Measurements from ENCODE around the gene CA6. TPM values are rescaled to one million over a fixed set of nuclear protein-coding genes. Genes with fewer than 3 reads are reported as not detected.

The CA6 gene
- total RNA-seq, 3 donors from 2014 or later (not counting 1 experiment from before 2014, with no cell fraction given): not detected

DNA sequence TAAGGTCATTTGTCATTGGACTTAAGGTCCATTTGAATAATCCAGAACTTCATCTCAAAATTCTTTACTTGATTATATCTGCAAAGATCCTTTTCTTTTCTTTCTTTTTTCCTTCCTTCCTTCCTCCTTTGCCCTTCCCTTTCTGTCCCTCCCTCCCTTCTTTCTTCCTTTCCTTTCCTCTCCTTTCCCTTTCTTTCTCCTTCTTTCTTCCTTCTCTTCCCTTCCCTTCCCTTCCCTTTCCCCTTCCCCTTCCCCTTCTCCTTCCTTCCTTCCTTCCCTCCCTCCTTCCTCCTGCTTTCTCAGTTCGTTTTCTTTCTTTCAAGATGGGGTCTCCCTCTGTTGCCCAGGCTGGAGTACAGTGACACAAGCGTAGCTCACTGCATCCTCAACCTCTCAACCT lies 35.5 kb downstream of the CA6 start:
- Histone ChIP-seq H3K9me3 (ENCODE audit: control insufficient read depth, insufficient read depth, low read length) (no peaks in the 10 kb centered on the region), H3K36me3 (ENCODE audit: control insufficient read depth, insufficient read depth, low read length) (no peaks in the 10 kb centered on the region), H3K27me3 (ENCODE audit: control insufficient read depth, insufficient read depth, low read length) (no peaks in the 10 kb centered on the region), H3K4me3 (ENCODE audit: low read length) (no peak overlapping the region), H3K27ac (ENCODE audit: low read length) (no peak overlapping the region), H3K4me1 (ENCODE audit: control insufficient read depth, insufficient read depth, low read length) (no peaks in the 10 kb centered on the region)
- DNase-seq (no peak), ATAC-seq (no peak)
- H3K36me3 Mint-ChIP-seq: no peaks in the 10 kb centered on the region
- TF ChIP-seq, protein P1, sequence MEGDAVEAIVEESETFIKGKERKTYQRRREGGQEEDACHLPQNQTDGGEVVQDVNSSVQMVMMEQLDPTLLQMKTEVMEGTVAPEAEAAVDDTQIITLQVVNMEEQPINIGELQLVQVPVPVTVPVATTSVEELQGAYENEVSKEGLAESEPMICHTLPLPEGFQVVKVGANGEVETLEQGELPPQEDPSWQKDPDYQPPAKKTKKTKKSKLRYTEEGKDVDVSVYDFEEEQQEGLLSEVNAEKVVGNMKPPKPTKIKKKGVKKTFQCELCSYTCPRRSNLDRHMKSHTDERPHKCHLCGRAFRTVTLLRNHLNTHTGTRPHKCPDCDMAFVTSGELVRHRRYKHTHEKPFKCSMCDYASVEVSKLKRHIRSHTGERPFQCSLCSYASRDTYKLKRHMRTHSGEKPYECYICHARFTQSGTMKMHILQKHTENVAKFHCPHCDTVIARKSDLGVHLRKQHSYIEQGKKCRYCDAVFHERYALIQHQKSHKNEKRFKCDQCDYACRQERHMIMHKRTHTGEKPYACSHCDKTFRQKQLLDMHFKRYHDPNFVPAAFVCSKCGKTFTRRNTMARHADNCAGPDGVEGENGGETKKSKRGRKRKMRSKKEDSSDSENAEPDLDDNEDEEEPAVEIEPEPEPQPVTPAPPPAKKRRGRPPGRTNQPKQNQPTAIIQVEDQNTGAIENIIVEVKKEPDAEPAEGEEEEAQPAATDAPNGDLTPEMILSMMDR (IDR thresholded peaks at IDR 0.05): no peak
- WGBS (ENCODE audit: insufficient coverage): 86% methylated on average over 2 of the region's 2 CpGs
- H3K4me1 Mint-ChIP-seq: no peaks in the 10 kb centered on the region
- H3K9me3 Mint-ChIP-seq: no peaks in the 10 kb centered on the region
- no peak overlapping the region for H3K27ac Mint-ChIP-seq
- peaks cover 0 to 13% of the 10 kb centered on the region in 2 donors for H3K27me3 Mint-ChIP-seq (ENCODE audit: low read depth in 2 of 2)
- intact Hi-C loops (cut with micrococcal nuclease): no loop called here
- no peak overlapping the region for H3K4me3 Mint-ChIP-seq

DNA sequence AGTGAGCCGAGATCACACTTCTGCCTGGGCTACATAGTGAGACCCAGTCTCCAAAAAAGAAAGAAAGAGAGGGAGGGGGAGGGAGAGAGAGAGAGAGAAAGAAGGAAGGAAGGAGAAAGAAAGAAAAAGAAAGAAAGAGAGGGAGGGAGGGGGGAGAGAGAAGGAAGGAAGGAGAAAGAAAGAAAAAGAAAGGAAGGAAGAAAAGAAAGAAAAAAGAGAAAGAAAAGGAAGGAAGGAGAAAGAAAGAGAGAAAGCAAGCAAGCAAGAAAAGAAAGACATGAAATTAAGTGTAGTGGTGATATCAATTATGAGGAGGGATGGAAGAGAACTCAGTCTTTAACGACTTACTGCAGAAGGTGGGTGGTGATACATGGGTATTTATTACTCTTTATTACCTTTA lies 38.5 kb downstream of the CA6 start:
- intact Hi-C loops (cut with micrococcal nuclease): no loop called here
- no peak overlapping the region for H3K27ac Mint-ChIP-seq
- peaks cover 0 to 13% of the 10 kb centered on the region in 2 donors for H3K27me3 Mint-ChIP-seq (ENCODE audit: low read depth in 2 of 2)
- H3K27me3 ChIP-seq (ENCODE audit: control insufficient read depth, insufficient read depth, low read length): no peaks in the 10 kb centered on the region
- no peaks in the 10 kb centered on the region for H3K9me3 Mint-ChIP-seq
- no peak for DNase-seq
- H3K4me1 ChIP-seq (ENCODE audit: control insufficient read depth, insufficient read depth, low read length): peaks cover 7% of the 10 kb centered on the region
- H3K4me3 ChIP-seq (ENCODE audit: low read length): no peak overlapping the region
- TF ChIP-seq, protein P1 (IDR thresholded peaks at IDR 0.05): no peak
- no peak overlapping the region for H3K27ac ChIP-seq (ENCODE audit: low read length)
- no peaks in the 10 kb centered on the region for H3K36me3 Mint-ChIP-seq
- H3K4me1 Mint-ChIP-seq: peaks cover 0 to 7% of the 10 kb centered on the region in 2 donors
- H3K9me3 ChIP-seq (ENCODE audit: control insufficient read depth, insufficient read depth, low read length): no peaks in the 10 kb centered on the region
- no peak overlapping the region for H3K4me3 Mint-ChIP-seq
- ATAC-seq: no peak
- WGBS (ENCODE audit: insufficient coverage): 87% methylated on average over 1 of the region's 2 CpGs
- H3K36me3 ChIP-seq (ENCODE audit: control insufficient read depth, insufficient read depth, low read length): no peaks in the 10 kb centered on the region

DNA sequence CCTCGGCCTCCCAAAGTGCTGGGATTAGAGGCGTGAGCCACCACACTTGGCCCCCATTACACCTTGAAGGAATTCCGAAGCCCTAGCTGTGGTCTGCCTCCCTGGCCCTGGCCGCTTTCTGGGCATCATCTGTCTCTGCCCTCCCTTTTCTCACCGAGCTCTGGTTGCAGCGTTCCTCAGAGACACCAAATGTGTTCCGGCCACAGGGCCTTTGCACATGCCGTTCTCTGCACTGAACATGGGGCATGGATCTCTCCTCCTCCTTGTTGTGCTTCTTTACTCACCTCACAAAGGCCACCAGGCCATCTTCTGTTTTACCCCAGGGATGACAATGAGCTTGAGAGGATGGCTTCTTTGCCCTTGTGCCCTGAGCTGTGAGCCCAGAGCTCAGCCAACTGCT lies 39.3 kb downstream of the CA6 start:
- intact Hi-C loops (cut with micrococcal nuclease): no loop called here
- Mint-ChIP-seq H3K36me3 (no peaks in the 10 kb centered on the region), H3K4me1 (peaks cover 0 to 7% of the 10 kb centered on the region in 2 donors), H3K9me3 (no peaks in the 10 kb centered on the region), H3K4me3 (no peak overlapping the region), H3K27ac (no peak overlapping the region), H3K27me3 (ENCODE audit: low read depth in 2 of 2) (peaks cover 0 to 13% of the 10 kb centered on the region in 2 donors)
- no peaks in the 10 kb centered on the region for H3K36me3 ChIP-seq (ENCODE audit: control insufficient read depth, insufficient read depth, low read length)
- peaks cover 7% of the 10 kb centered on the region for H3K4me1 ChIP-seq (ENCODE audit: control insufficient read depth, insufficient read depth, low read length)
- TF ChIP-seq, protein P1 (IDR thresholded peaks at IDR 0.05): no peak
- H3K9me3 ChIP-seq (ENCODE audit: control insufficient read depth, insufficient read depth, low read length): no peaks in the 10 kb centered on the region
- H3K27ac ChIP-seq (ENCODE audit: low read length): no peak overlapping the region
- ATAC-seq: no peak
- no peaks in the 10 kb centered on the region for H3K27me3 ChIP-seq (ENCODE audit: control insufficient read depth, insufficient read depth, low read length)
- no peak overlapping the region for H3K4me3 ChIP-seq (ENCODE audit: low read length)
- WGBS (ENCODE audit: insufficient coverage): 90% methylated on average over 8 of the region's 8 CpGs
- no peak for DNase-seq

All from natural killer cell (primary cell).